NCI-H1436 (cell line): Measurements from ENCODE around the gene DUSP14.
A peak's percentile ranks its signal among the peaks of the same experiment; 100 is the strongest.

Experiments
- DNase-seq: peaks from one replicate; lab custom pipeline; 2025; lab: John Stamatoyannopoulos, UW

DUSP14 gene

DNA sequence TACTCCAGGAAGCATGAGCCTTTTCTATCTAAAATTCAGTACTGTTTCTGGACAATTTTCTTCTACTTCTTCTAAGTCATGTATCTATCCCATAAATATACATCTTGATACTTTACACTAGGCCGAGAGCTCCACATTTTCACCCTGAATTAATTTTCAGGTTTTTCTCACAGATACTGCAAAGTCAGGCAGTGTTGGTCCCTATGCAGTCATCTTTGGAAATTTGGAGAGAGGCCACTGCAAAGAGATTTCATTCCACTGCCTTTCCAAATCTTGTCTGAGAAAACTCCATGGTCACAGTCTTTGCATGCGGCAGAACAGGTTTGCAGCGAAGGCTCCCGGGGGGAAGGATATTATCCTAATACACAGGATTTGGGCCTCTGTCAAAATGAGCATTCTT lies 28.2 kb downstream of the DUSP14 start:
- no peak for DNase-seq

DNA sequence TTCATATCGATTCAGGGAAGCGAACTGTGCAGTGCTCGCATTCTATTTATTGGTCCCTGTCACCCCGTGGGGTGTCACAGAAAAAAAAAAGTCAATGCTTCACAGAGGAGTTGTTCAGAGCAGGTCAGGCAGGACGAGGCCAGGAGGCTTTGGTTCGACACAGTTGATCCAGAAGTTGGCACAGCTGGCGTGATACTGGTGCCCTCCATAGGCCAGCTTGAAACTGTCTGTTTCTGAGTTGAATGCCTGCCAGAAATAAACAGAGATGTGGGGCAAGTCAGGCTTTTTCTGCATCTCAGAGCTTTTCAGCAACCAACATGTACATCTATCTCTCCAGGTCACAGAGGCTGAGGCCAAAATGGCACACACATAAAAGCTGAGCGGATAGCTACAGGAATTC lies 29.1 kb downstream of the DUSP14 start:
- no peak for DNase-seq

DNA sequence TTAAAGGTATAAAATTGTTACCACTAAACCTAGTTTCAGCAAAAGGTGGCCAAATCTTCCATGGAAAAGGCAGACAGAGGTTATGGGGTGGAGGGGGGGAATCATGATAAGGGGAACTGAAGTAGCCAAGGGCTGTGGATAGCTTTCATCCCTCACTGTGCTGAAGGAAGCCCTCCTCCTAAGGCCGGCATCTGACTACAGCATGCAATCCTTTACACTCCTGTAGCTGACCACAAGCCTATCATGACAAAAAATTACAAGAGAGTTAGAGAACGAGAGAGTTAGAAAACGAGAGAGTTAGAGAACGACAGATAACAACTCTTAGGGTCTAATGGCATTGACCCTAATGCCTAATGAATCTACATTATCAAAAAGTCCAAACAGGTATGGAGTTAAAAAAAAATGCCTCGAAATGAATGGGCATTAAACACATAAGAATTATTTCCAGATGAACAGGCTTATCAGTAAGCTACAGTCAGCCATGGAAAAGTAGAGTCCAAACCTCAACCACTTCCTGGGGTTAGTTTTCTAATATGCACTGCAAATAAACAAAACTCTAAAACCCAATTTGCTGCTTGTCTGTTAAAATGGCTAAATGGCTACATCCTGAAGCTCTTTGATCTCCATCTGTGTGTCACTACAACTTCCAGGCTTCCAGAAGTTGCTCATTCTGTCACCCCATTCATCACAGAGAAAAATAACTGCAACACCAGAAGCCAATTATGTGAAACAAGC lies 29.7 kb downstream of the DUSP14 start:
- no peak for DNase-seq

DNA sequence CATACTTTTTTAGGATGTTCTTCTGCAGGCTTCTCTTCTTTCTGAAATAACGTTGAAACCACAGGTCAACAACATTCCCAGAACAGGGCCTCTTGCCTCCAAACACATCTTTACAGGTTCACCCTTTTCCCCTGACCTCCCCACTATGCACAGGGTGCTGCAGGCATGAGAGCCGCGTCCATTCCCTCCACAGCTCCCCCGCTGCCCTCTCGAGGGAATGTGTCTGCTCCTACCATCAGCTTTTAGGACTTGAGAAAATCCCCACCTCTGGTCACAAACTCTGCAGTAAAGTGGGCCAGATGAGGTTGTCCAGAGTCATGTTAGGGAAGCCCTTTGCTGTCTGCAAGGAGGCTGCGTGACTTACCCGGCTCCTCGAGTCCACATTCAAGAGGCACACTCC lies 30.5 kb downstream of the DUSP14 start:
- no peak for DNase-seq

DNA sequence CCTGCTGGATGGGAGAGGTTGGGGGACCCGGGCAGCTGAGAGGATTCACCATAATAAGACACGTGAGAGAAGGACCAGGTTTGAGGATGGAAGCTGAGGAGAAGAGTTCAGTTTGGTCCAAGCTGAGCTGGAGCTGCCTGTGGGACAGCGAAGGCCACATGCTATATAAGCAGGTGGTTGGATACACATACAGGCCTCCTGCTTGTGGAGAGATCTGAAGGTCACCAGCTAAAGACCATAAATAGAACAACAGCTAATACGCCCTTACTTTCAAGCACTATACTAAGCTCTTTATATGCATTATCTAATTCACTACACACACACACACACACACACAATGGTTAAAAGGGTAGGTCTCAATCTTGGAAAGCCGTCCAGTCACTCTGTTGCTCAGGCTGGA lies 32.1 kb downstream of the DUSP14 start:
- no peak for DNase-seq

DNA sequence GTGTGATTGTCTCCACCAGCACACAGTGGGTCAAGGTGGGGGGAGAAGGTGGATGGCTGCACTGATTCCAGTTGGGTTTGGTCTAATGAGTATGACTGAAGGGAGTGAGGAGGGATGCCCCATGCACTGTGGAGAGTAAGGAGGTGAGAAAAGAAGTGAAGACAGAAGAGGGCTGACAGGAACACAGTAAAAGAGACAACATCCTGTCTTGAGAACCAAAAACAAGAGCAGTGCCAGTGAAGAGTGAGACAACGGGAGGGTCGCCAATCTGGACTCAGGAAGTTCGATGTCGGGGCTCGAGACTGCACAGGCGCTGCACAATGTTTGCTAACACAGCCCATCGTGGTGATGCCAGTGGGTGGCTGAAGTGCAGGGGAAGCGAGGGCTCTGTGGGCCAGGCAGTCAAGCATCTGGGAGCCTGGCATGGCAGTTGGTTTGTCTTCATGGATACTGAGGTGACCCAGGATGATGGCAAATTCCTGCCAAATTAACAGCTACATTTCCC lies 34.1 kb downstream of the DUSP14 start:
- DNase-seq = no peak

DNA sequence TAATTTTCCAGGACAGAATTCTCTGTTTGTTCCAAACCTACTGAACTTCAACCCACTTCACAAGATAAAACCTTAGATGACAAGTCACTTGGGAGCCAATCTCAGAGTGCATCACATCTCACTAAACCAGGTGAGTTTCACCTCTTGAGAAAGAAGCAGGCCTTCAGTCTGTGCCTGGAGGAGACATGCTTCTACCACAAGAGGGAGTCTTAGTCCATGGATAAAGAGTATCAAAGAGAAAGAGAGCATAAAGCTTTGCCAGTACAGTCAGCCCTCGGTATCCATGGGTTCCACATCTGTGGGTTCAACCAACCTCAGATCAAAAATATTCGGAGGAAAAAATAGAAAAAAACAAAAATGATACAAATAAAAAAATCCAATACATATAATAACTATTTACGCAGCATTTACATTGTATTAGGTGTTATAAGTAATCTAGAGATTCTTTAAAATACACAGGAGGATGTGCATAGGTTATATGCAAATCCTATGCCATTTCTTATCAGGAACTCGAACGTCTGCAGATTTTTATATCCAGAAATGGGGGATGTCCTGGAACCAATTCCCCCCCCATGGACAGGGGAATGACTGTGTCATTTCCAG lies 37.7 kb downstream of the DUSP14 start:
- peak; percentile 56 for DNase-seq

DNA sequence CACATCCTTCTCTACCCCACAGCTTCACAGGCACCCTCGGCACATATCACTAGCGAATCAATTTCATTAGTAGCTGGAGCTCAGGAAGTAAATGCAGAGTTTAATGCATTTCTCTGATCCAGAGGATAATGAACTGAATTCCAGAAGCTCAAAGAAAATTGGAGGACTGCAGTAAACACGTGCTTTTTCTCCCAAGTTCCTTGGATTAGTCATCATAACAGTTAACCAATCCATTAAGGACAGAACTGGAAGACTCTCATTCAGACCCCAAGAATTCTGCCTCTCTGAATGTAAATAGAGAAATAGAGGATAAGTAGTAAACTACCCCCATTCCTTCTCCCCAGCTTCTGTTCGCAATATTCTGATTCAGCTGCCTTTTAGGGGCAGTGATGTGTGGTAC lies 40.7 kb downstream of the DUSP14 start:
- DNase-seq = no peak

DNA sequence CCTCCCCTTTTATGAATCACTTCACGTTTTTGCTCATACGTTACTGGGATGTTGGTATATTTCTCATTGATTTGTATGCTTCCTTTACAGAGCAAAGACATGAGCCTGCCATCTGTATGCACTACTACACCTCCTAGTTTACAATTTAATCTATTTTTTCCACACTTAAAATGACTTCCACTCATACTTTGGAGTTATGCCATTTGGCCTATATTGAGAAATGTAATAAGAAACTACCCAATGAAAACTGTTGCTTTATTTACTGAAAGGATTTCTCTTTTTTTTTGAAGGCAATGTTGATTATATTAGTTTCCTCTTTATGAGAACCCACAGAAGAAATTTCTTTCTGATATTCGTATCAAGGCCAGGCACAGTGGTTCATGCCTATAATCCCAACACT lies 43.1 kb downstream of the DUSP14 start:
- no peak for DNase-seq

DNA sequence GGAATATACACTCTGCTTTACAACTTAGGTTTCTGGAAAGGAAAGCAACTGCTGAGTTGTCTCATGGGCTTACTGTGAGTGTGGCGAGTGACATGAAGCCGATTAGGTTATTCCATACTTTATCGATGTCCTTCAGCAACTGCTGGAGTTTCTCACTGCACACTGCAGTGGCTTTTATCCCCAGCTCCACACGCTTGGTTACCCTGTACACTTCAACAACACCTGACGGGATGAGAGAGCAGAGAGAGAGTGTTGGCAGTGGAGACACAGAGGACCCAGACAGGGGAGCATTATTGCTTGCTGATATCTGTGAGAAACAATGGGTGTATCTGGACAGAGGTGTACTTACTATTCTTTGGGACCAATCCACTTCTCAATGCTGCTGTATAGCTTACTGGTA lies 46.2 kb downstream of the DUSP14 start:
- DNase-seq = no peak

DNA sequence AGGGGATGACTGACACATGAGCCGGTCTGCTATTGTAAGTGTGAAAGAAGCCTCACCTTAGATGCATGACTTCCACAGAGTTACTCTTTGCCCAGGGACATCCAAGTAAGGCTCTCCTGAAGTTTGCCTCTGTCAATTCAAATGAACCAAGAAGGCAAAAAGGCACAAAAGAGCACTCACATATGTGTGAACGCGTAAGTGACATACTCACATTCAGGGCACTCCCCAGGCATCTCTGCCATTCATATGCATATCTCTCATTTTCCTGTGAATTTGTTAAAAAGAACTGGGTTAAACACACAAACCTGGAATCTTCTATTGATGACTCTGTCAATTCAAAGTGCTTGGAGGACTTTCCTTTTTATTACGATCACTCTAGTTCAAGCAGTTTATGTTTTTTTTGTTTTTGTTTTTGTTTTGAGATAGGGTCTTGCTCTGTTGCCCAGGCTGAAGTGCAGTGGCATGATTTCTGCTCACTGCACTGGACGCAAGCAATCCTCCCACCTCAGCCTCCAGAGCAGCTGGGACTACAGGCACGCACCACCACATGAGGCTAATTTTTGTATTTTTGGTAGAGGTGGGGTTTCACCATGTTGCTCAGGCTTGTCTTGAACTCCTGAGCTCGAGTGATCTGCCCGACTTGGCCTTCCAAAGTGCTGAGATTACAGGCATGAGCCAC lies 49.4 kb downstream of the DUSP14 start:
- DNase-seq = no peak

DNA sequence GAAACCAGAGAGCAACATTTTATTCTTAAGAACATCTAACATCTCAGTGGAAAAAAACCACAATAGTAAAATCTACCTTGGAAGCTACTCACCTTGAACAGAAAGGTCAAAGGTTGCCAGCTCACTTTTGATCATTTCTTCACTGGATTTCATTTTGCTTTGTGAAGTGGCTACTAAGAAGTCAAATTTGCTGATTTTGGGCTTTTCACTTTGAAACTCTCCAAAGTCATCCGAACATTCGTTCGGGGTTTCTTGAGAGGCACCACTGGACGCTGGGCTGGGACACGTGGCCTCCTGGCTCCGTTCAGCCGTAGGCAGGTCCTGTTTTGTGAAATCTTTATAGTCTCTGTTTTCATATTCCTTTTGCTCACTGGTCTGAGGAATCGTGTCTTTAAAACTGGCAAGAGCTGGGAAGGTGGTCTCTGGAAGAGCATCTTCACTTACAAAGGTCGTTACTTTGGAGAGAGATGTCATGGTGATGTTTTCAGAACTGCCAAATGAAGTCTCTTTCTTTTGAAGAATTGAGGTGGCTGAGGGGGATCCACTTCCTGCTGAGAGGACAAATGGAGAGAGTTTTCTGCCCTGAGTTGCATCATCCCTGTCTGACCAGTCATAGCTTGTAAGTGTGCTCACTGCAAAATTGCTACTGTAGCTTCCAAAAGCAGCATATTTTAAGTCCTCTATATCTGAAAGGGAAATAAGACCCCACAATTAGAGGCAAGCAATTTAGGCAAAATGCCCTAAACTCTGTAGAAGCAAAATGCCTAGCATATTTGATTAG lies 52.4 kb downstream of the DUSP14 start:
- no peak for DNase-seq

DNA sequence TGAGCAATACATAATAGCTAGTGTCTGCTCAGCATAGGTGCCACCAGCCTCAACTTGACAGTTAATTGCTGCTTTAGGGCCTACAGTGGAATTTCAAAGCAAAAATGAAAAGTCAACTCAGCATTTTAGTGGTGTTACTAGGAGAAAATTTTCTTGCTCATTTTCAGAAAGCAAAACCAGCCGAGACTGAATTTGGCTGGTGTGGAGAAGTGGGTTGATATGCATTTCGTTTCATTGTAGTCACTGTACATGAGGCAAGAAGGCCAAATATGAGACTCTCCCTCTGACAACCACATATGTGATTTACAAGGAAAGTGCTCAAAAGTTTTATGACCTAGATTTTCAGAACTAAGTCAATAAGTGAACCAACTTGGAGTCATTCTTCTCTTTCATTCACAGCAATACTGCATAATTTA lies 54.0 kb downstream of the DUSP14 start:
- DNase-seq = no peak

DNA sequence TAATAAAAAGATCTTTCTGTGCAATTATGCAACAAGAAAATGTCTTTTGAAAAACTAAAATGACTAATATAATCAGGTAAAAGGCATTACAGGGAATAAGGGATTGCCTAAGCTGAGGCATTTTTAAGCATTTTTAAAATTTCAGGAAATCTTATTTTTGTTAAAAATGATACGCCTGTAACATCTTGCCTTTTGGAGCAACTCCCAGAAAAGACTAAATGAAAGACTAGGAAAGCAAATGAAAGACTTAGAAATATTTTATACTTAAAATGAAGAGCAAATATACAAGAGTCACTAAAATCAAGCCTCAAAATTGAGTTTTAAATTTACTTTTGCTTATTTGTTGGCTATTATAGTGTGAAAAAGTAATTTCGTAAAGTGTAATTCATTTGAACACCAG lies 55.8 kb downstream of the DUSP14 start:
- DNase-seq = no peak

DNA sequence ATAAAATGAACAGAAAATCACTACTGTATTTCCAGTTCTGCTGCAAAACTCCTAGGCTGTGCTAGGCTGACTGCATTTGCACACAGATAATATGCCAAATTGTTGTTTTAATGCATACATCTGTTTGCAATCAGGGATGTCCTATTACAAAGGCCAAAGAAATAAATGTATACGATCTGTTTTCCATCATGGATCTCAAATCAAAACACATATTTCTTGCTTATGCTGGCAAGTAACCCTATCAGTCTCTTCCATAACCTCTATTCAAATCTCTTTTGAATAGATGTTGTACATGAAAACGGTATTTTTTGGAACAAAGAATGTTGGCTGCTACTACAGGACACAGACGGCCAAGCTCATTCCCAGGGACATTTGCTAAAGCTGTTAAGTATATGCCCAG lies 56.6 kb downstream of the DUSP14 start:
- no peak for DNase-seq

DNA sequence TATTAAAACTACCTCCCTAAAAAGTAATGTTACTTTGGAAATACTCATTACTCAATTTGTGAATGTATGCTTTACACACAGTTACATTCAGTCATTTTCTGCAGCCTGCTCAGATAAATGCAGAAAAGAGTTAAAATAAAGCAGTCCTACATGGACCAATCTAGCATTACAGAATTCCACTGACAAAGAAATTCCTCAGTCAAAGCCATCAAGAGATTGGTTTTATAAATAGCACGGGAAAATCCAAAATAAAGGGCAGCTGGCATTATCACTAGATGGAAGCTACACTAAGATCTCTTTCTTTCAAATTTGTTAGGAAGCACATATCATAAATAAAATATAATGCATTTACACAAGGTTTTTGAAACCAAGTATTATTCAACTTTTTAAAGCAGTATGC lies 58.3 kb downstream of the DUSP14 start:
- no peak for DNase-seq

DNA sequence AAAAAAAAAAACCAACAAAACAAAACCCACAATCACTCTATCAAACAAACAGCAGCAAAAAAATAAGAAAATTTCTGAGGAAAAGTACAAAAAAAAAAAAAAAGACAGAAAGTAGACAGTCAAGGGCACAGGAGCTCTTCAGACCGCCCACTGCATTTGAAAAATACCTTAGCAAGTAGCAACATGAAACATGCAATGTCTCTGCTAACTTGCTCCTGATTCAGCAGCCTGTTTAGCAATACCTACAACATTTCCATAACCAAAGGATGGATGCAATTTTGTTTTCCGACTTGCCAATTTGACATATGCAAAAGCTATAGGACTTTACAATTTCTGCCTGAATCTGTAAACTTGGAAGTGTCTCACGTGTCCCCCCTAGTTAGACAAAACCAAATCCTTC lies 62.1 kb downstream of the DUSP14 start:
- DNase-seq = no peak

DNA sequence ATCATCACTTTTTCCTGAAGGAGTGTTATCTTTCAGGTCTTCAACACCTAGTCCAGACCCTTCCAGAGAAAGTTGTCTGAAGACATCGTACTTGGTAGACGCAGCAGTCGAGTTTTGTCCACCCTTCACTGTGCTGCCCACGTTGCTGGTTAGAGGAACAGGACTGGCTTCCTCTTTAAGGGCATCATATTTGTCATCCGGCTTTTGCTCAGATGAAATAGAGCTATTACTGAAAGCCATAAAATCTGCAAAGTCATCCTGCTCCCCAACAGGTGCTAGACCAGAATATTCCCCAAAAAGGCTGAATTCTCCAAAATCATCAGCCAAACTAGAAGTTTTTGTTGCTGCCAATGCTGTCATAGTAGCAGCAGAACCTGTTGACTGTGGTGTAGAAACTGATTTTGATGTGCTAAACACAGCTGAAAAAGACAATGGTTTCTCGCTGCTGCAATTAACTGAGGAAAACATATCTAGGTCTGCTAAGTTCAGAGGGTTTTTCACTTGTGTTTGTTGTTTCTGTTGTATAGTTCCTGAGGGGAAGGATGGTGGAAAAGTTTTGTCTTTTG lies 63.8 kb downstream of the DUSP14 start:
- DNase-seq = no peak

DNA sequence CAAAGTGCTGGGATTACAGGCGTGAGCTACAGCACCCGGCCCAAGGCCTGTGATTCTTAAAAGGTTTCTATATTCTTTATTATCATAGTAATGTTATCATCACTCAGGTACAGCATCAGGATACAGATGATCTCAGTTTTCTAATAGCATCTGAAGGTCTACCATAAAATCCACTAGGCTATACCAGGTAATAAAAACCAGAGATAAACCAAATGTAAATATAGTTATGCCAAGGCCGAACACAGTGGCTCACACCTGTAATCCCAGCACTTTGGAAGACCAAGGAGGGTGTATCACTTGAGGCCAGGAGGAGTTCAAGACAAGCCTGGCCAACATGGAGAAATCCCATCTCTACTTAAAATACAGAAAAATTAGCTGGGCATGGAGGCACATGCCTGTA lies 65.7 kb downstream of the DUSP14 start:
- no peak for DNase-seq

DNA sequence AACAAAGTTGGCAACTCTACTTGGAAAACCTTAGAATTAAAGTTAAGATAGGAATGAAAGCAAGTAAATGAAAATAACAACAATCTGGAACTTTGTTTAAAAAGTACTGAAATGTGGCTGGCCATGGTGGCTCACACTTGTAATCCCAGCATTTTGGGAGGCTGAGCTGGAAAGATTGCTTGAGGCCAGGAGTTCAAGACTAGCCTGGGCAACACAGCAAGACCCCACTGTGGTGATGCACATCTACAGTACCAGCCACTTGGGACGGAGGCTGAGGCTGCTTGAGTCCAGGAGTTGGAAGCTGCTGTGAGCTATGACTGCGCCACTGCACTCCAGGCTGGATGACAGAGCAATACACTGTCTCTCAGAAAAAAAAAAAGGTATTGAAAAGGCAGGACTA lies 67.8 kb downstream of the DUSP14 start:
- DNase-seq = no peak

DNA sequence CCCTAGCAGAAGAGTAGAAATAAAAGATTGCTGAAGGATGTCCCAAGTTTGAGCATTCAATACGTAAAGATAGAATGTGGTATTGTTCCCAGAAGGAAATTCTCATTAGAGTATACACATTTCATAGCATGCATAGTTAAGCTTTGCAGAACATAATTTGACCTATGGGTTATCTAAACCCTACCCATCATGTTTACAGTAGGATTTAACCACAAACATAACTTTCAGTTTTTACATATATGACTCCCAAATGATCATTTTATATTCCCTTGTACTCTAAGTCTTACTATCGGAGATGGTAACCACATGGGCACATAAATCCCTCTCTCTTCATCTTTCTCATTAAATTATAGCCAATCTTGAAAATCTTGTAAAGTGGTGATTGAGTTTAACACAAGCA lies 68.6 kb downstream of the DUSP14 start:
- no peak for DNase-seq

DNA sequence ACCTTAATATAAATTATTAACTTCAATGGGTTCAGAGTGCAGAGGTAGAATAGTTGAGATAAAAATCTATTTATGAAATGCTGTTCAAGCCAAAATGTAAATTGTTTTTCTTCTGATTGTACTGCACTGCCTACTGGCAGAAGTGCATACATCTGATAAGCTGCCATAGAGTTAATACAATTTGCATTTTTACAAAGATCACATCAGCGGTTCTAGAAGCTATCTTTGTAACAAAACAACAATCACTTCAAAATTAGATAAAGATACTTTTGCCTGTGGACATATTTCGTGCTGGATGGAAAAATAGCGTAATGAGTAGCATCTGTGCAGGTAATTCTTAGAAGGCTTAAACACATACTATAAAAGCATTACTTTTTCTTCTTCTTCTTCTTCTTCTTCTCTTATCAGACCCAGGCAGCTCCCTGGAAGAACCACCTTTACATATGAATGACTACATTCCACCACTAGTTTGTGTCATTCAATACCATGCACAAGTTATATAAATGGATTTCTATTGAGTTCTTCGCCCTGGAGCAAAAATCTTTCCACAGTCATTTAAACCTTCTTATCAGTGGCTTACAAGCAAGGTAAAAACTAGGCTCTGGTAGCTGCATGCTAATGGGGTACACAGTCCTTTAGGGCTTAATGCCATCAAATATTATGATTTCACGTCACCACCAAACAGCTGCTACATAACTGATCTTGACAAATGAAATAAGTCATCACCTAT lies 72.5 kb downstream of the DUSP14 start:
- no peak for DNase-seq
